C4-2B (cell line): ENCODE data around the gene TCF20.

Experiments used
- H3K27ac ChIP-seq: fragments of 450-650 bp; 2 replicates; pipeline ENCODE4 v1.5.1; 2017
- ZFX ChIP-seq: fragments of 450-650 bp; IDR thresholded peaks from 2 replicates; pipeline ENCODE4 v1.6.1; 2017
- TF ChIP-seq, protein P1 (sequence below): fragments of 450-650 bp; conservative IDR thresholded peaks from 2 replicates; pipeline ENCODE4 v1.5.1; 2017; ENCODE audit warnings: mild to moderate bottlenecking

TCF20 gene

DNA sequence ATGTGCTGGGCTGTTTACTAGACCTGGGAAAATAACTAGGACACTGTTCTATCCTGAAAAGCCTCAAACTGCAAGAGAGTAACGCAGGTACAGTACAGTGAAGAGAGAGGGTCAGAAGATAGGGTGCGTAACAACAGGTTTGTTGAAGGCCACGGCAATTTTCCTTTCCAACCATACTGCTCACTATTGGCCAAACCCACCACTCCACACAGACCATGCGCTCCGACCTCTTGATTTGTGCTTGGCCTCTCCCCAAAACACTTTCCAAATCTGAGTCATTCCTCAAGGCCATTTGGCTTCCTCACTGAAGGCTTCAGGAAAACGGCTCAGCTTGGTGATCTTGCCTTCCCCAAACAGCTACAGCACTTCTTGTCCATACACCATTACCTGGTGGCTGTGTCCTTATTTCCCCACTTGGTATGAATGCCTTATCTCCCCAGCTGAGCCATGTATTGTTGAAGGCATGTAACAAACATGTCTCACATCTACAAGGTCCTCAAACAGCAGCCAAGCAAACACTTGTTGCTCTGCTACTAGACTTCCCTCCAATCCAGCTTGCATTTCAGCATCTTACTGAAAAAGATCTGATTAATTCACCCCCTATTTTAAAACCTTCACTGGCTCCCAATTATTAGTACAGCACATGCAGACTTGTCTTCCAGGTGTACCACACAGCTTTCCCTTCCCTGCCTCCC is 40.9 kb downstream of the TCF20 start:
- H3K27ac ChIP-seq: no peak overlapping the region
- TF ChIP-seq, protein P1, sequence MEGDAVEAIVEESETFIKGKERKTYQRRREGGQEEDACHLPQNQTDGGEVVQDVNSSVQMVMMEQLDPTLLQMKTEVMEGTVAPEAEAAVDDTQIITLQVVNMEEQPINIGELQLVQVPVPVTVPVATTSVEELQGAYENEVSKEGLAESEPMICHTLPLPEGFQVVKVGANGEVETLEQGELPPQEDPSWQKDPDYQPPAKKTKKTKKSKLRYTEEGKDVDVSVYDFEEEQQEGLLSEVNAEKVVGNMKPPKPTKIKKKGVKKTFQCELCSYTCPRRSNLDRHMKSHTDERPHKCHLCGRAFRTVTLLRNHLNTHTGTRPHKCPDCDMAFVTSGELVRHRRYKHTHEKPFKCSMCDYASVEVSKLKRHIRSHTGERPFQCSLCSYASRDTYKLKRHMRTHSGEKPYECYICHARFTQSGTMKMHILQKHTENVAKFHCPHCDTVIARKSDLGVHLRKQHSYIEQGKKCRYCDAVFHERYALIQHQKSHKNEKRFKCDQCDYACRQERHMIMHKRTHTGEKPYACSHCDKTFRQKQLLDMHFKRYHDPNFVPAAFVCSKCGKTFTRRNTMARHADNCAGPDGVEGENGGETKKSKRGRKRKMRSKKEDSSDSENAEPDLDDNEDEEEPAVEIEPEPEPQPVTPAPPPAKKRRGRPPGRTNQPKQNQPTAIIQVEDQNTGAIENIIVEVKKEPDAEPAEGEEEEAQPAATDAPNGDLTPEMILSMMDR: no peak
- TF ChIP-seq ZFX: no peak

DNA sequence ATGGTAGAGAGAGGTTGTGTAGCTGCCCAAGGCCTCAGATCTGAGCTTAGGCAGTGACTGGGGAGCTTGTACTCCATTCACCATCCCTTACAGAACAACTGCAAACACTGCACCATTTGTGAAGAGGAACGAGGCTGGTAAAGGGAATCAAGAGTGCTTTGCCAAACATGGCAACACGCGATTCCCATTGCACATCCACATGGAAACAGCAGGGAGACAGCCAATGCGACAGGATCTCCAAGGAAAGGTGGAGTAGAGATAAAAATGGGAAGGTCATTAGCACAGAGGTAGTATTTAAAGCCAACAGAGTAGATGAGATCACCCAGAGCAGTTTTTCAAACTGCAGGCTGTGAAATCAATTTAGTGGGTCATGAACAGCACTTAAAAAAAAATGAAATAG is 42.0 kb downstream of the TCF20 start:
- no peak for TF ChIP-seq ZFX
- TF ChIP-seq, protein P1: no peak
- no peak overlapping the region for H3K27ac ChIP-seq

DNA sequence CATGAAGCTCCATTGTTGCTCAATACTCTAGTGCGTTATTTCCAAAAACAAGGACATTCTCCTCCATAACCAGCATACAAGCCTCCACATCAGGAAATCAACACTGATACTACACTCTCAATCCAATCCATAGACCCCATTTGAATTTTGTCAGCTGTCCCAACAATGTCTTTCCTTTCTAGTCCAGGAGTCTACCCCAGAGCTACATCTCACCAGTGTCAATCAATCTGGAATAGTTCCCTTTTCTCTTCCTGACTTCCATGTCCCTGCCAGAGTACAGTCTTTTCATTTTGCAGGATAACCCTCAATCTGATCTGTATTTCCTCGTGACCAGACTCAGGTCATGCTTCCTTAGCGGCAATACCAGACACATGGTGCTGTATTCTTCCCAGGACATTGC is 43.0 kb downstream of the TCF20 start:
- TF ChIP-seq, protein P1: no peak
- no peak for TF ChIP-seq ZFX
- no peak overlapping the region for H3K27ac ChIP-seq

DNA sequence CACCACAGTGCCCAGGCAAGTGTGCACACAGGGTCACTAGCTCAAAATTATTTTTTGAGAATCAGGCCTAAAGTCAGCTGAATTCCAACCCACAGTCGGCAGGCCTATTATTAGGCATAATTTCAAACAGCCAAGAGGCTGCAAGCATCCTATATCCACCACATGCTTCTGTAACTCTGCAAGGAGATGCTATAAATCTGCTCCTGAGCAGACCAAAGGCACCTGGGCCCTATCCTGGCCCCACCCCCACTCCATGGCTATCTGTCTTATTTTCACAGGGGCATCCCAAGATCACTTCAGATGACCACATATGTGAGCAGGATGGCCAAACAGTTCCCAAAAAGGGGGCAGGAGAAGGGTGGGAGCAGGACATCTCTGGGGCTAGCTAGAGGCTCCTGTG is 44.6 kb downstream of the TCF20 start:
- H3K27ac ChIP-seq: no peak overlapping the region
- TF ChIP-seq ZFX: no peak
- TF ChIP-seq, protein P1: no peak

DNA sequence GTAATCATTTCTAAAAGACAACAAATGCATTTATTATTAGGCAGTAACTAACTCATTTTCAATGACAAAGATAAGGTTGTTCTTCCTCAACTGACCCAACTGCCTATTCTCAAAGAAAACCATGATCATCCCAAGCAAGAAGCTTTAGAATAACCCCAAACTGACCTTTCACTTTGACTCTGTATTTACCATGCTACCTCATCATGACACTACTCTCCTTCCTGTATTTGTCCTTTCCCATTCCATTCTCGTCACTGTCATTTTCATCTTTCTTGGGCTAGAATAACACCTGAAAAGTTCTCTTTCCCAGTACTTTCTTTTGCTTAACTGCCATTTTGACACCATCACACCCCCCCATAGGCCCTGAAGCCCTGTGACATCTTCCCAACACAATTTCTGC is 48.3 kb downstream of the TCF20 start:
- TF ChIP-seq, protein P1: no peak
- TF ChIP-seq ZFX: no peak
- no peak overlapping the region for H3K27ac ChIP-seq
